Measurements from ENCODE around the gene SEC14L3.

DNA sequence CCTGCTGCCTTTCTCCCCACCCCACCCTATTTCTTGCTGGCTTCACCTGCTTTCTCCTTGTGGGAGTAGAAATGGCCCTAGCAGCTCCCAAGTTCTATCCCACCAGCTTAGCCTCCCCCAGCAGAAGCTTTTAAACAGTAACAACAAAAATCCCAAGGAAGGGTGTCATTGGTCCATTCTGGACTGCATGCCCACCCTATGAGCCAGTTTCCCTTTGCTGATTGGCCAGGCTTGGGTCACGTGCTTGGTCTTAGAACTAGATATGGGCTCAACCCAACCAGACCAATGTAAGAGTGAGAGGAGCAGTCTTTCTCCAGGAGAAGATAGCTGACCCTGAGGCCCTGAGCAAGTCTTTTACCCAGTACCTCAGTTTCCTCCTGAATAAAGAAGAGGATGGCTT is 43.9 kb downstream of the SEC14L3 start:
- TF ChIP-seq, protein P1, sequence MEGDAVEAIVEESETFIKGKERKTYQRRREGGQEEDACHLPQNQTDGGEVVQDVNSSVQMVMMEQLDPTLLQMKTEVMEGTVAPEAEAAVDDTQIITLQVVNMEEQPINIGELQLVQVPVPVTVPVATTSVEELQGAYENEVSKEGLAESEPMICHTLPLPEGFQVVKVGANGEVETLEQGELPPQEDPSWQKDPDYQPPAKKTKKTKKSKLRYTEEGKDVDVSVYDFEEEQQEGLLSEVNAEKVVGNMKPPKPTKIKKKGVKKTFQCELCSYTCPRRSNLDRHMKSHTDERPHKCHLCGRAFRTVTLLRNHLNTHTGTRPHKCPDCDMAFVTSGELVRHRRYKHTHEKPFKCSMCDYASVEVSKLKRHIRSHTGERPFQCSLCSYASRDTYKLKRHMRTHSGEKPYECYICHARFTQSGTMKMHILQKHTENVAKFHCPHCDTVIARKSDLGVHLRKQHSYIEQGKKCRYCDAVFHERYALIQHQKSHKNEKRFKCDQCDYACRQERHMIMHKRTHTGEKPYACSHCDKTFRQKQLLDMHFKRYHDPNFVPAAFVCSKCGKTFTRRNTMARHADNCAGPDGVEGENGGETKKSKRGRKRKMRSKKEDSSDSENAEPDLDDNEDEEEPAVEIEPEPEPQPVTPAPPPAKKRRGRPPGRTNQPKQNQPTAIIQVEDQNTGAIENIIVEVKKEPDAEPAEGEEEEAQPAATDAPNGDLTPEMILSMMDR (IDR thresholded peaks at IDR 0.05), result no peak
- TF ChIP-seq POLR2A (IDR thresholded peaks at IDR 0.05), result no peak
